ENCODE measurements around the gene TBXAS1. TPM values are rescaled to one million over a fixed set of nuclear protein-coding genes. Genes with fewer than 3 reads are reported as not detected.

The TBXAS1 gene
- total RNA-seq, 4 donors from 2014 or later: 6.2 to 23.0 (median 11.8) TPM

GRCh38 chr7:139984642-139985539, 155.8 kb downstream of the TBXAS1 start:
- 40 to 72% methylated on average over 1 to 7 of the region's 8 CpGs for WGBS, 2 donors (ENCODE audit: low coverage in 1 of 2)
- no peak for ATAC-seq

GRCh38 chr7:139985811-139986210, 156.7 kb downstream of the TBXAS1 start:
- 100% methylated on average over 2 to 5 of the region's 10 CpGs for WGBS, 2 donors (ENCODE audit: low coverage in 1 of 2)
- H3K27me3 ChIP-seq: no peaks in the 10 kb centered on the region
- ATAC-seq: peak; percentile 22
- no peaks in the 10 kb centered on the region for H3K36me3 ChIP-seq
- no peak overlapping the region for H3K4me3 ChIP-seq
- TF ChIP-seq POLR2AphosphoS5 (IDR thresholded peaks at IDR 0.05) (no peak), EP300 (IDR thresholded peaks at IDR 0.05) (no peak), CTCF (IDR thresholded peaks at IDR 0.05) (no peak)
- H3K9me3 ChIP-seq: no peaks in the 10 kb centered on the region
- H3K27ac ChIP-seq: no peak overlapping the region
- H3K4me1 ChIP-seq: no peaks in the 10 kb centered on the region

More at GRCh38 chr7:139984642-139985539, 155.8 kb downstream of the TBXAS1 start:
- Histone ChIP-seq H3K9me3 (no peaks in the 10 kb centered on the region), H3K27ac (no peak overlapping the region), H3K36me3 (no peaks in the 10 kb centered on the region), H3K4me1 (no peaks in the 10 kb centered on the region), H3K27me3 (no peaks in the 10 kb centered on the region), H3K4me3 (no peak overlapping the region)
- TF ChIP-seq POLR2A (IDR thresholded peaks at IDR 0.05) (no peak), EP300 (IDR thresholded peaks at IDR 0.05) (no peak), CTCF (IDR thresholded peaks at IDR 0.05) (no peak), POLR2AphosphoS5 (IDR thresholded peaks at IDR 0.05) (no peak)

- no peak for ATAC-seq
- H3K36me3 ChIP-seq: no peaks in the 10 kb centered on the region
- 74 to 83% methylated on average over 3 to 13 of the region's 13 CpGs for WGBS, 2 donors (ENCODE audit: low coverage in 1 of 2)
- H3K9me3 ChIP-seq: no peaks in the 10 kb centered on the region
- H3K4me1 ChIP-seq: no peaks in the 10 kb centered on the region
- H3K4me3 ChIP-seq: no peak overlapping the region
- no peak overlapping the region for H3K27ac ChIP-seq
- TF ChIP-seq CTCF (IDR thresholded peaks at IDR 0.05) (no peak), EP300 (IDR thresholded peaks at IDR 0.05) (no peak)
- H3K27me3 ChIP-seq: no peaks in the 10 kb centered on the region
Measured at GRCh38 chr7:139987691-139988516, 158.8 kb downstream of the TBXAS1 start.

- H3K36me3 ChIP-seq: no peaks in the 10 kb centered on the region
- no peaks in the 10 kb centered on the region for H3K4me1 ChIP-seq
- no peak overlapping the region for H3K27ac ChIP-seq
- no peak overlapping the region for H3K4me3 ChIP-seq
- TF ChIP-seq EP300 (IDR thresholded peaks at IDR 0.05) (no peak), POLR2AphosphoS5 (IDR thresholded peaks at IDR 0.05) (no peak), POLR2A (IDR thresholded peaks at IDR 0.05) (no peak), CTCF (IDR thresholded peaks at IDR 0.05) (no peak)
- ATAC-seq: no peak
- H3K27me3 ChIP-seq: no peaks in the 10 kb centered on the region
- H3K9me3 ChIP-seq: no peaks in the 10 kb centered on the region
- WGBS, 2 donors (ENCODE audit: low coverage in 1 of 2): 75 to 86% methylated on average over 3 to 4 of the region's 12 CpGs
Measured at GRCh38 chr7:139989366-139990141, 160.5 kb downstream of the TBXAS1 start.
